Measurements from ENCODE around the gene CD300A. TPM values are rescaled to one million over a fixed set of nuclear protein-coding genes. Genes with fewer than 3 reads are reported as not detected.

Gene CD300A
- total RNA-seq, 1 experiment from 2014 or later: not detected

- no peak for DNase-seq (ENCODE audit: unreplicated experiment)
- no peak for TF ChIP-seq CTCF (IDR thresholded peaks at IDR 0.05; ENCODE audit: unreplicated experiment)
- Mint-ChIP-seq H3K4me1 (ENCODE audit: insufficient read depth, unreplicated experiment) (no peaks in the 10 kb centered on the region), H3K9me3 (ENCODE audit: unreplicated experiment) (peaks cover 8% of the 10 kb centered on the region), H3K27ac (ENCODE audit: low read depth, unreplicated experiment) (no peak overlapping the region), H3K27me3 (ENCODE audit: insufficient read depth, unreplicated experiment) (peaks cover 52% of the 10 kb centered on the region), H3K36me3 (ENCODE audit: insufficient read depth, unreplicated experiment) (no peaks in the 10 kb centered on the region), H3K4me3 (ENCODE audit: unreplicated experiment) (no peak overlapping the region)
- intact Hi-C loops (cut with micrococcal nuclease): no loop called here
- ChIA-PET POLR2A (interaction anchor here (0.6 kb wide), 1 partner anchor 162 kb away, joined by 3 read pairs; no protein-coding TSS in a partner anchor), CTCF (no interaction called here)
- no TSS peak for BruUV-seq (replicated peaks)
These were observed 8.8 kb downstream of the CD300A start for GRCh38 chr17:74475189-74475588.

GRCh38 chr17:74477411-74477810, 11.0 kb downstream of the CD300A start:
- Mint-ChIP-seq H3K36me3 (ENCODE audit: insufficient read depth, unreplicated experiment) (no peaks in the 10 kb centered on the region), H3K9me3 (ENCODE audit: unreplicated experiment) (peaks cover 8% of the 10 kb centered on the region), H3K4me1 (ENCODE audit: insufficient read depth, unreplicated experiment) (no peaks in the 10 kb centered on the region), H3K4me3 (ENCODE audit: unreplicated experiment) (no peak overlapping the region), H3K27ac (ENCODE audit: low read depth, unreplicated experiment) (no peak overlapping the region), H3K27me3 (ENCODE audit: insufficient read depth, unreplicated experiment) (peaks cover 69% of the 10 kb centered on the region)
- no TSS peak for BruUV-seq (replicated peaks)
- intact Hi-C loops (cut with micrococcal nuclease): no loop called here
- no peak for TF ChIP-seq CTCF (IDR thresholded peaks at IDR 0.05; ENCODE audit: unreplicated experiment)
- ChIA-PET POLR2A (no interaction called here), CTCF (interaction anchor here (2.4 kb wide), 1 partner anchor 20 kb away, joined by 7 read pairs; no protein-coding TSS in a partner anchor)
- no peak for DNase-seq (ENCODE audit: unreplicated experiment)

- no peak for DNase-seq (ENCODE audit: unreplicated experiment)
- CTCF ChIA-PET: interaction anchor here (0.6 to 2.4 kb wide), 3 partner anchors 21 to 604 kb away, joined by 3 to 7 read pairs (median 4); no protein-coding TSS in a partner anchor
- no peaks in the 10 kb centered on the region for H3K4me1 Mint-ChIP-seq (ENCODE audit: insufficient read depth, unreplicated experiment)
- peaks cover 8% of the 10 kb centered on the region for H3K9me3 Mint-ChIP-seq (ENCODE audit: unreplicated experiment)
- no peak for TF ChIP-seq CTCF (IDR thresholded peaks at IDR 0.05; ENCODE audit: unreplicated experiment)
- POLR2A ChIA-PET: no interaction called here
- peaks cover 73% of the 10 kb centered on the region for H3K27me3 Mint-ChIP-seq (ENCODE audit: insufficient read depth, unreplicated experiment)
- no peaks in the 10 kb centered on the region for H3K36me3 Mint-ChIP-seq (ENCODE audit: insufficient read depth, unreplicated experiment)
- no TSS peak for BruUV-seq (replicated peaks)
- no peak overlapping the region for H3K4me3 Mint-ChIP-seq (ENCODE audit: unreplicated experiment)
- no peak overlapping the region for H3K27ac Mint-ChIP-seq (ENCODE audit: low read depth, unreplicated experiment)
- intact Hi-C loops (cut with micrococcal nuclease): no loop called here
These were observed 12.1 kb downstream of the CD300A start for GRCh38 chr17:74478420-74479100.

- POLR2A ChIA-PET: interaction anchor here (0.8 to 0.9 kb wide), 2 partner anchors 16 to 85 kb away, joined by 3 to 4 read pairs; no protein-coding TSS in a partner anchor
- TF ChIP-seq CTCF (IDR thresholded peaks at IDR 0.05; ENCODE audit: unreplicated experiment): no peak
- no peaks in the 10 kb centered on the region for H3K4me1 Mint-ChIP-seq (ENCODE audit: insufficient read depth, unreplicated experiment)
- no peaks in the 10 kb centered on the region for H3K36me3 Mint-ChIP-seq (ENCODE audit: insufficient read depth, unreplicated experiment)
- peaks cover 66% of the 10 kb centered on the region for H3K27me3 Mint-ChIP-seq (ENCODE audit: insufficient read depth, unreplicated experiment)
- H3K9me3 Mint-ChIP-seq (ENCODE audit: unreplicated experiment): peaks cover 6% of the 10 kb centered on the region
- intact Hi-C loops (cut with micrococcal nuclease): no loop called here
- DNase-seq (ENCODE audit: unreplicated experiment): no peak
- CTCF ChIA-PET: interaction anchor here (0.9 to 1.4 kb wide), 2 partner anchors 14 to 100 kb away, joined by 3 read pairs; no protein-coding TSS in a partner anchor
- H3K4me3 Mint-ChIP-seq (ENCODE audit: unreplicated experiment): no peak overlapping the region
- no peak overlapping the region for H3K27ac Mint-ChIP-seq (ENCODE audit: low read depth, unreplicated experiment)
- no TSS peak for BruUV-seq (replicated peaks)
These were observed 13.9 kb downstream of the CD300A start for GRCh38 chr17:74480290-74480689.
